PC-3 (cell line): ENCODE data around the gene RABGAP1. TPM values are rescaled to one million over a fixed set of nuclear protein-coding genes. Genes with fewer than 3 reads are reported as not detected.

ENCODE experiments used
- ATAC-seq: fragments of 200-7000 bp; cut with Tn5 transposase; 2 replicates; pipeline ENCODE4 v1.9.1; 2020; ENCODE audit warnings: mild to moderate bottlenecking, moderate library complexity
- BruUV-seq: library from RNA; stranded (reverse); fragments of 400-500 nt; replicated peaks from 2 replicates; lab custom pipeline; 2021; lab: Mats Ljungman, UMichigan
- CTCF ChIA-PET: fragments of 300-600 bp; sonication (Branson Sonifier 250); formaldehyde crosslinking; loops from one replicate; lab custom pipeline; 2022; ENCODE audit warnings: antibody characterized with exemption; lab: Charles Lee
- POLR2A ChIA-PET: fragments of 300-600 bp; sonication (Branson Sonifier 250); formaldehyde crosslinking; loops from one replicate; lab custom pipeline; 2022; ENCODE audit warnings: antibody characterized with exemption; ENCODE audit not compliant: unreplicated experiment; lab: Charles Lee
- DNase-seq: peaks from one replicate; pipeline ENCODE4 v3.0.0-alpha.2; 2015
- H2AFZ ChIP-seq: fragments of 300-600 bp; sonication (generic); 2 replicates; pipeline ENCODE4 v1.6.0; 2016; ENCODE audit warnings: antibody characterized with exemption, low read length
- H3F3A ChIP-seq: fragments of 300-600 bp; sonication (generic); one replicate; pipeline ENCODE4 v1.6.0; 2017; ENCODE audit warnings: antibody characterized with exemption, low read length, control low read depth, mild to moderate bottlenecking; ENCODE audit not compliant: unreplicated experiment
- H3K27ac ChIP-seq: fragments of 300-600 bp; sonication (generic); 2 replicates; pipeline ENCODE4 v1.5.1; 2016; ENCODE audit warnings: mild to moderate bottlenecking, low read length
- H3K27me3 ChIP-seq: fragments of 300-600 bp; sonication (generic); 2 replicates; pipeline ENCODE4 v1.6.1; 2016; ENCODE audit warnings: low read length, mixed read lengths
- H3K36me3 ChIP-seq: fragments of 300-600 bp; sonication (generic); 2 replicates; pipeline ENCODE4 v1.6.1; 2016; ENCODE audit warnings: low read depth, mixed run types, low read length, mixed read lengths
- H3K4me1 ChIP-seq: fragments of 300-600 bp; sonication (generic); 2 replicates; pipeline ENCODE4 v1.5.1; 2016; ENCODE audit warnings: low read length; ENCODE audit not compliant: insufficient read depth
- H3K4me2 ChIP-seq: fragments of 300-600 bp; sonication (generic); 2 replicates; pipeline ENCODE4 v1.6.0; 2016; ENCODE audit warnings: low read length
- H3K4me3 ChIP-seq: fragments of 300-600 bp; sonication (generic); 2 replicates; pipeline ENCODE4 v1.5.1; 2016; ENCODE audit warnings: mild to moderate bottlenecking, low read length, mixed read lengths
- H3K79me2 ChIP-seq: fragments of 300-600 bp; sonication (generic); 2 replicates; pipeline ENCODE4 v1.6.1; 2017; ENCODE audit warnings: low read length, mixed read lengths
- H3K9ac ChIP-seq: fragments of 300-600 bp; sonication (generic); 2 replicates; pipeline ENCODE4 v1.6.0; 2016; ENCODE audit warnings: mild to moderate bottlenecking, low read length
- H3K9me2 ChIP-seq: fragments of 300-600 bp; sonication (generic); replicated peaks from 2 replicates; pipeline ENCODE4 v1.6.1; 2016; ENCODE audit warnings: mixed run types, low read length, mixed read lengths
- H3K9me3 ChIP-seq: fragments of 300-600 bp; sonication (generic); 2 replicates; pipeline ENCODE4 v1.6.1; 2016; ENCODE audit warnings: low read length, mixed read lengths
- H4K20me1 ChIP-seq: fragments of 300-600 bp; sonication (generic); 2 replicates; pipeline ENCODE4 v1.6.1; 2016; ENCODE audit warnings: low read length, mixed read lengths
- CTCF ChIP-seq: fragments of 300-600 bp; sonication (generic); conservative IDR thresholded peaks from 2 replicates; pipeline ENCODE4 v1.5.1; 2017; ENCODE audit warnings: antibody characterized with exemption, low read depth, mild to moderate bottlenecking, low read length
- EZH2 ChIP-seq: fragments of 300-600 bp; sonication (generic); IDR thresholded peaks from one replicate; pipeline ENCODE4 v1.6.1; 2017; ENCODE audit warnings: antibody characterized with exemption, mild to moderate bottlenecking, low read length; ENCODE audit not compliant: unreplicated experiment
- EZH2phosphoT487 ChIP-seq: fragments of 300-600 bp; sonication (generic); IDR thresholded peaks from 2 replicates; pipeline ENCODE4 v1.6.1; 2018; ENCODE audit warnings: mild to moderate bottlenecking, antibody characterized with exemption, low read length, borderline replicate concordance
- intact Hi-C: fragments of 100-400 bp; cut with micrococcal nuclease; formaldehyde crosslinking; loops from 2 replicates; pipeline ENCODE4 v1.9.0; 2023
- total RNA-seq: library from RNA; depleted of rRNA; stranded (reverse); fragments of >200 nt; gene quantifications from 2 replicates; pipeline ENCODE4 v1.2.3, GENCODE V29; 2014

RABGAP1 gene
- total RNA-seq, 1 experiment from 2014 or later, result 16.5 TPM

GRCh38 chr9:123020796-123021195 is 80.0 kb downstream of the RABGAP1 start:
- Histone ChIP-seq H3K27ac (no peak overlapping the region), H3K9me2 (no peaks in the 10 kb centered on the region), H3K4me2 (no peak overlapping the region), H4K20me1 (no peaks in the 10 kb centered on the region), H3K4me1 (no peaks in the 10 kb centered on the region), H3K36me3 (peaks cover 3% of the 10 kb centered on the region; the same call in 1 of the 2 replicates), H3F3A (no peaks in the 10 kb centered on the region), H3K9ac (no peak overlapping the region), H3K79me2 (no peaks in the 10 kb centered on the region), H3K27me3 (no peaks in the 10 kb centered on the region), H3K4me3 (no peak overlapping the region), H2AFZ (no peak overlapping the region), H3K9me3 (no peaks in the 10 kb centered on the region)
- BruUV-seq, result no TSS peak
- ChIA-PET CTCF (no interaction called here), POLR2A (no interaction called here)
- intact Hi-C loops, result no loop called here
- TF ChIP-seq EZH2 (no peak), EZH2phosphoT487 (no peak), CTCF (no peak)
- DNase-seq (no peak), ATAC-seq (no peak)

- no TSS peak for BruUV-seq
- POLR2A ChIA-PET, result interaction anchor here (0.6 kb wide), 1 partner anchor 65 kb away, joined by 6 read pairs; no protein-coding TSS in a partner anchor
- intact Hi-C loops, result no loop called here
Observed at GRCh38 chr9:123026425-123026824, 85.6 kb downstream of the RABGAP1 start.

More at GRCh38 chr9:123026425-123026824, 85.6 kb downstream of the RABGAP1 start:
- H3F3A ChIP-seq, result no peaks in the 10 kb centered on the region
- no peak overlapping the region for H3K9ac ChIP-seq
- ATAC-seq, result no peak
- H3K4me2 ChIP-seq, result no peak overlapping the region
- no peaks in the 10 kb centered on the region for H3K9me3 ChIP-seq
- H3K36me3 ChIP-seq, result peaks cover 3% of the 10 kb centered on the region; the same call in 1 of the 2 replicates
- H3K79me2 ChIP-seq, result no peaks in the 10 kb centered on the region
- CTCF ChIA-PET, result no interaction called here
- H3K4me3 ChIP-seq, result no peak overlapping the region
- H3K27me3 ChIP-seq, result no peaks in the 10 kb centered on the region
- H3K4me1 ChIP-seq, result no peaks in the 10 kb centered on the region
- DNase-seq, result no peak
- H3K9me2 ChIP-seq, result no peaks in the 10 kb centered on the region
- H4K20me1 ChIP-seq, result no peaks in the 10 kb centered on the region
- no peak overlapping the region for H3K27ac ChIP-seq
- TF ChIP-seq CTCF, result no peak
- no peak for TF ChIP-seq EZH2phosphoT487
- TF ChIP-seq EZH2, result no peak
- no peak overlapping the region for H2AFZ ChIP-seq
